Activated naive CD8-positive, alpha-beta T cell (primary cell): Measurements from ENCODE around the gene GAB1.

ENCODE experiments used
- H3K27ac Mint-ChIP-seq: one replicate; pipeline ENCODE4 v1.8.0; 2021; ENCODE audit warnings: mixed read lengths
- H3K27me3 Mint-ChIP-seq: one replicate; pipeline ENCODE4 v1.8.0; 2021; ENCODE audit warnings: mixed read lengths
- H3K36me3 Mint-ChIP-seq: one replicate; pipeline ENCODE4 v1.8.0; 2021; ENCODE audit warnings: mixed read lengths
- H3K4me1 Mint-ChIP-seq: one replicate; pipeline ENCODE4 v1.8.0; 2021; ENCODE audit warnings: low read depth, mixed read lengths
- H3K4me3 Mint-ChIP-seq: one replicate; pipeline ENCODE4 v1.8.0; 2021; ENCODE audit warnings: mild to moderate bottlenecking, mixed read lengths
- H3K9me3 Mint-ChIP-seq: one replicate; pipeline ENCODE4 v1.8.0; 2021; ENCODE audit warnings: low read depth, mixed read lengths

Gene GAB1

DNA sequence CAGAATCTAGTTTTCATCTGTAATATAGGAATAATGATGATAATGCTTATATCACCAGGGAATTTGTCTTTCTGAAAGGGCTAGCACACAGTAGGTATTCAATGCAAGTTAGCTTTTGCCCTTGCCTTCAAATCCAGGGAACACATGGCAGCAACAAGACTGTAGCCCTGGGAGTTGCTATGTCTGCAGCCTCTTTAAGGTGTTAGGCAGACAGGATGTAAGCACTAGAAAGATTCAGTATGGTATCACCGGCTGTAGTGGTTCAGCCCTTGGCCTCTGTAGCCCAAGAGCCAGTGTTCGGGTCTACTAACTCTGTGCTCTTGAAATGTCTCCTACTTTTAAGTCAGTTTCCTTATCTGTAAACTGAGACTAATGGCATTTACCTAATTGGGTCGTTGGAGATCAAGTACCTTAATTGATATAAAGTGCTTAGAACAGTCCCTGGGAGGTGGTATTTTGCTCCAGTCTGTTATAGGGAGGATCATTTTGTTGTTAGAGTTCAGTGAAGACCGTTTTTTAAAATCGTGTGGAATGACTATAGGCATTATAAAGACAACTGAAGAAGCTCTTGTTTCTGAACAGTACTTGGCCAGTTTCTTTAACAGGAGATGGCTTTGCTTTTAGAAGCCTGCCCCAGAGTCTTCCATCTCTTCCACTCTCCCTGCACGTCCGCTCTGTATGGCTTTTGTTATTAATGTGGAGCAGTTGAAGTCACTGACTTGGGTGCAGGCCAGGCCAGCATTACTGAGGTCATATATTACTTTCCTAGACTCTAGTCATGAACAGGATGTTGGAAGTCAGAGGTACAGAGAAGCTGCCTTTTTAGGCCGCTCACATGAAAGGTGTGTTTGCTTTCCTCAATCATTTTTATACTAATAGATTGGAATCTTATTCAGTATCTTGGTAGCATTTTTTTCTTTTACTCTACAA lies 44.8 kb downstream of the GAB1 start:
- no peak overlapping the region for H3K4me3 Mint-ChIP-seq
- no peaks in the 10 kb centered on the region for H3K36me3 Mint-ChIP-seq
- no peak overlapping the region for H3K27ac Mint-ChIP-seq
- H3K27me3 Mint-ChIP-seq, result no peaks in the 10 kb centered on the region
- H3K9me3 Mint-ChIP-seq, result no peaks in the 10 kb centered on the region
- no peaks in the 10 kb centered on the region for H3K4me1 Mint-ChIP-seq

DNA sequence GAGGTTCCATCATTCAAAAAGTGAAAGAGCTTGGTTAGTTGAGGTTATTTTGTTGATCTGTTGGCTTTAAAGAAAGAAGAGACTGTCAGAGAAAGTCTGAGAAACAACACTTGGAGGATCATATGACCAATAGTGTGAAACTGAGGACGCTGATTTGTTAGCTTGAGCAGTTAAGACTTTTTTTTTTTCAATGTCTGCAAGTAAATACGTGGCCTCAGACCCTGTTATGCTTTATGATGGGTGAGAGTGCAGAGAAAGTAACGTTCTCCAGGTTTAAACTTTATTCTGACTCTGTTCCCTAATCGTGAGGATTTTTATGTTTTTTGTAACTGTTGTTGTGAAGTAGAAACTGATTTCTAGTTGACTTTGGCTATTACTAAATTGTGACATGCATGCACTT lies 45.9 kb downstream of the GAB1 start:
- no peak overlapping the region for H3K27ac Mint-ChIP-seq
- H3K4me3 Mint-ChIP-seq, result no peak overlapping the region
- H3K9me3 Mint-ChIP-seq, result no peaks in the 10 kb centered on the region
- H3K36me3 Mint-ChIP-seq, result no peaks in the 10 kb centered on the region
- H3K4me1 Mint-ChIP-seq, result no peaks in the 10 kb centered on the region
- H3K27me3 Mint-ChIP-seq, result peaks cover under 1% of the 10 kb centered on the region

DNA sequence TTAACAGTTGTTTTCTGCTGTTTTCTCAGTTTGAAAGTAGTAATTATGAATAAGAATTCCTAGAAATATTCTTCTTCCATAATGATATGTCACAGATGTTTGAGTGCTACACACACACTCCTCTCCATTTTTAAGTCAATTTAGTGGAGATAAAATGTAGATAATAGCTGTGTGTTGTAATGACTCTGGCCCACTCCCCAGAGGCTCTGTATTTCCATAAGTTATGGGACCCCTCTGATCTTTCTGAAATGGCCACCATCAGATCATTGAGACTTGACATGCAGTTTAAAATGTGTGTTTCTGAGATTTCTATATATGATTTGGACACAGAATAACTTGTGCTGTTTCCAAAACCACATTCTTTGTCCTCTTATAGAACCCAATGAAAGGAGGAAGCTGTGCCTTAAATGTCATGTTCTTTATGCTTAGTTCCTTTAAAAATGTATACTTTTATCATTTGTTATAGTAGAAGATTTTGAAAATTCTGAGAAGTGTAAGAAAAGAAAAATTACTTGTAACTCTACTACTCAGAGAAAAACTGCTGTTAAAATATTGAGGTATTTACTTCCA lies 46.4 kb downstream of the GAB1 start:
- Mint-ChIP-seq H3K4me3 (no peak overlapping the region), H3K27me3 (peaks cover 2% of the 10 kb centered on the region), H3K27ac (no peak overlapping the region), H3K36me3 (no peaks in the 10 kb centered on the region), H3K9me3 (no peaks in the 10 kb centered on the region), H3K4me1 (no peaks in the 10 kb centered on the region)

DNA sequence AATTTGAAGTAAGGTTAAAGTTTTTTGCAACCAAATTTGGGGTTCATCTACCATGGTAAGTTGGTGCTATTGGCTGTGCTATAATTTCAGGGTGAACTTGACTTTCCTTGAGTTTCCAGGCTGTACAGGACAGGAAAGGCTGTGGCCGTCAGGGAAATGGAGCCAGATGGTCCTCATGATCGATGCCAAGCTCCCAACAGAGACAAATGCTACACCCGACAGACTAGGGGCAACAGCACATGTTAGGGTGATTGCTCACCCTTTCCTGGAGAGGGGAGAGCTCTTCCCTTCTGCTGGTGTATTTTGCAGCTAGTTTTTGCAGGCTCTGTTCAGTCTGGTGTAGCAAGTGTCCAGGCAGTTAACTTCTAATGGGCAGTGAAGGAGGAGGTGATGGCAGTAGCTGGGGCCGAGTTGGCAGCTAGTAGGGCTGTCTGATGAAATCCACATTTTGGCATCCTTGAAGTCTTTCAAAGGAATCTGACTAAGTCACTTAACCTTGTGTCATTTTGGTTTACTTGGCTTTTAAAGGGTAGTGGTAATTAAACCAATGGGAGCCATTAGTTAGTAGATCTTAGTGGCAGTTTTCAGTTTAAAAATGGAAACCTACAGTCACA lies 47.8 kb downstream of the GAB1 start:
- H3K4me3 Mint-ChIP-seq, result no peak overlapping the region
- no peaks in the 10 kb centered on the region for H3K9me3 Mint-ChIP-seq
- H3K36me3 Mint-ChIP-seq, result no peaks in the 10 kb centered on the region
- peaks cover 6% of the 10 kb centered on the region for H3K27me3 Mint-ChIP-seq
- no peaks in the 10 kb centered on the region for H3K4me1 Mint-ChIP-seq
- no peak overlapping the region for H3K27ac Mint-ChIP-seq

DNA sequence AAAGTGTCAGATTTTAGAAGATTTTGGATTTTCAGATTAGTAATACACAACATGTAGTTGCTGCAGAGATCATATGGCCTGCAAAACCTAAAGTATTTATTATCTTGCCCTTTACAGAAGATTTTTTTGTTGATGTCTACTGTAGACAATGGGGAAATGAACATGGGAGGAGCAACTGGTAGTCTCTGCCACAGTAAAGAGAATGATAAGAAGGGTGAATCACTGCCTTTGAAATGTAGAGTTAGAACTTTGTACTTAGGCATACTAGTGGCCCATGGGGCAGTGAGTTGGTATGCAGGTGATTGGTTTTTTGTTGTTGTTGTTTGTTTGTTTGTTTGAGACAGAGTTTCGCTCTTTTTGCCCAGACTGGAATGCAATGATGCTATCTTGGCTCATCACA lies 50.1 kb downstream of the GAB1 start:
- no peaks in the 10 kb centered on the region for H3K9me3 Mint-ChIP-seq
- no peak overlapping the region for H3K4me3 Mint-ChIP-seq
- H3K27ac Mint-ChIP-seq, result no peak overlapping the region
- no peaks in the 10 kb centered on the region for H3K4me1 Mint-ChIP-seq
- H3K27me3 Mint-ChIP-seq, result peaks cover 6% of the 10 kb centered on the region
- H3K36me3 Mint-ChIP-seq, result no peaks in the 10 kb centered on the region

DNA sequence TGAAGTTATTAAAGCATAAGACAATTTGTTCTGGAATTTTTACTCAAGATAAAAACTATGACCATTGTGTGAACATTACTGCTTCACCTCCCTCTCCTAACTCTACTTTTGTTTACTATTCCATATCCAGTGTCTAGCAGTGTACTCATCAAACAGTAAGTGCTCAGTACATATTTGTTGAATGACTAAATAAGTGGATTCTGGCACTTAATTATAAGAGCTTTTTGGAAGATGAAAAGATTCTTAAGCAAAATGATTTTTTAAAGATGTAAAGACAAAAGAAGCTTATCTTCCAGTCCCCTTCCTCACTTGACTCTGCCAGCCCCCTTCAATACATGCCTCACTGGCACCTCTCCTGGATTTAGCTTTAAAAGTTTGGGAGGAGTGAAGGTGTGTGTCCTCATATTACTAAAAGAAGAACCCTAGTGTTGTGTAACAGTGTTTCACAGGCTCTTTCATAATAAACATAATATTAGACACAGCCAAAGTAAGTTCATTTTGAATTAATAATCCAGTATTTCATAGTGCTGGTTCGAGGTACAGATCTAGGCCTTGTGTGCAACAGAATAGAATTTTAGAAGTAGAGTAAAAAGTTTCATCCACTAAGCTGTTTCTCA lies 53.0 kb downstream of the GAB1 start:
- H3K4me1 Mint-ChIP-seq, result no peaks in the 10 kb centered on the region
- no peaks in the 10 kb centered on the region for H3K36me3 Mint-ChIP-seq
- H3K4me3 Mint-ChIP-seq, result no peak overlapping the region
- H3K27me3 Mint-ChIP-seq, result peaks cover 6% of the 10 kb centered on the region
- H3K27ac Mint-ChIP-seq, result no peak overlapping the region
- H3K9me3 Mint-ChIP-seq, result no peaks in the 10 kb centered on the region

DNA sequence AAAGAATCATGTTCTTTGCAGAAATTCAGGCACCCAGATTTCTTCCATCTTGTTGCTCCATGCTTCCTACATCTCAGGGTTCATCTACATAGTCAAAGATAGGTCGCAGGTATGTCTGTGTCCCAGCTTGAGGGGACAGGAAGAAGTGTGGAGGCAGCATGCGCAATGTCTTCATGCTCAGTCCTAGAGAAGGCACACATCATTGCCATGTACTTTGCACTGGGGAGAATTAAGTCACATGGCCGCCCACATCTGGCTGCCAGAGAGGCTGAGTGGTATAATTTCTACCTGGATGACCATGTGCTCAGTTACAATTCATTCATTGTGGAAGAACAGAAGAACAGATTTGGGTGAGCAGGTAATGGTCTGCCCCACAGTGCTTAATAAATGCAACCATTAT lies 54.1 kb downstream of the GAB1 start:
- Mint-ChIP-seq H3K27ac (no peak overlapping the region), H3K36me3 (no peaks in the 10 kb centered on the region), H3K9me3 (no peaks in the 10 kb centered on the region), H3K4me1 (no peaks in the 10 kb centered on the region), H3K27me3 (peaks cover 6% of the 10 kb centered on the region), H3K4me3 (no peak overlapping the region)

DNA sequence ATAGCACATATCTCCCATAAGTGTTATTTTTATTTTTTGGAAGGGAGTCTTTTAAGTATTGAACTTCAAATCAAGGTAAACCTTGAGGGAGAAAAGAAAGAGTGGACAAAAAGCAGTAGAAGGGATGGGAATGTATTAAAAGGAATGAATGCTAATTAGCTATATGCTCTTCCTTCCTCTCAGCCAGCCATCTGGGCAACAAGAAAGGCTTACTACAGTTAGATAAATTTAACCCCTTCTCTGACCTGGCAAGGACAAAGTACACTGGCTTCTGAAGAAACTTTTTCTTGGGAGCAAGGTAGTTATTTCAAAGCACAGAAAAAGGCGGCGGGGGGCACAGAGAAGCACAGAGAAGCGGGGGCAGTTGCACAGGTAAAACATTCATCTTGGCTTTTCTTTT lies 54.6 kb downstream of the GAB1 start:
- H3K4me3 Mint-ChIP-seq, result no peak overlapping the region
- peaks cover 6% of the 10 kb centered on the region for H3K27me3 Mint-ChIP-seq
- H3K36me3 Mint-ChIP-seq, result no peaks in the 10 kb centered on the region
- no peak overlapping the region for H3K27ac Mint-ChIP-seq
- no peaks in the 10 kb centered on the region for H3K9me3 Mint-ChIP-seq
- H3K4me1 Mint-ChIP-seq, result no peaks in the 10 kb centered on the region

DNA sequence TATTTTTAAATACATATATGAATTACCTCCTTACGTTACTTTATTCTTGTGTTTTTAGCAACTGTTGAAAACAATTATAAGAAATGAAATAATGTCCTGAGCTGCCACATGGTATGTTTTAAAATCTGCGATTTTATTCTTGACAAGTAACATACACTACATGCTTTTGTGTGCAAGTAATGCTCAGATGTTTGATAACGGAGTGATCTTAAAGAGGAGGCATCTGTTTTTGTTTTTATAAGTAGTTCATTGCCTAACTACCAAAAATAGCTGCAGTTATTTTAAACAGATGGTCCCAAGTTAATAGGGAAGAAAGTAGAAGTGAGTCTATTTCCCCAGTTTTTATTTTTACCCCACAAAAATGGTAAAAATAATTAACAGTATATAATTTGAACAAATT lies 55.2 kb downstream of the GAB1 start:
- Mint-ChIP-seq H3K27me3 (peaks cover 6% of the 10 kb centered on the region), H3K4me3 (no peak overlapping the region), H3K36me3 (no peaks in the 10 kb centered on the region), H3K9me3 (no peaks in the 10 kb centered on the region), H3K27ac (no peak overlapping the region), H3K4me1 (no peaks in the 10 kb centered on the region)

DNA sequence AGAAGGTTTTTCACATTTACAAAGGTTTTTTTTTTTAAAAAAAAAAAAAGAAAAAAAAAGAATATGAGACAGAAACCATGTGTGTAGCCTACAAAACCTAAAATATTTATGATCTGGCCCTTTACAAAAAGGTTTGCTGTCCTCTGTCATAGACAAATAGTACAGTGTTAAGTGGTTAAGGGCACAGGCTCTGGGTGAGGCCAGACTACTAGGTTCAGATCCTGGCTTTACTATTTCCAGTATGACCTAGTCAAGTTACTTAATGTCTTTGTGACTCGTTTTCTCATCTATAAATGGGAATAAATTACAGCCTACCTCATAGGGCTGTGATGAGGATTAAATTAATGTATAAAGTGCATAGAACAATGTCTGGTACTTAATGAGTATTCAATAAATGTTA lies 56.5 kb downstream of the GAB1 start:
- H3K36me3 Mint-ChIP-seq, result no peaks in the 10 kb centered on the region

DNA sequence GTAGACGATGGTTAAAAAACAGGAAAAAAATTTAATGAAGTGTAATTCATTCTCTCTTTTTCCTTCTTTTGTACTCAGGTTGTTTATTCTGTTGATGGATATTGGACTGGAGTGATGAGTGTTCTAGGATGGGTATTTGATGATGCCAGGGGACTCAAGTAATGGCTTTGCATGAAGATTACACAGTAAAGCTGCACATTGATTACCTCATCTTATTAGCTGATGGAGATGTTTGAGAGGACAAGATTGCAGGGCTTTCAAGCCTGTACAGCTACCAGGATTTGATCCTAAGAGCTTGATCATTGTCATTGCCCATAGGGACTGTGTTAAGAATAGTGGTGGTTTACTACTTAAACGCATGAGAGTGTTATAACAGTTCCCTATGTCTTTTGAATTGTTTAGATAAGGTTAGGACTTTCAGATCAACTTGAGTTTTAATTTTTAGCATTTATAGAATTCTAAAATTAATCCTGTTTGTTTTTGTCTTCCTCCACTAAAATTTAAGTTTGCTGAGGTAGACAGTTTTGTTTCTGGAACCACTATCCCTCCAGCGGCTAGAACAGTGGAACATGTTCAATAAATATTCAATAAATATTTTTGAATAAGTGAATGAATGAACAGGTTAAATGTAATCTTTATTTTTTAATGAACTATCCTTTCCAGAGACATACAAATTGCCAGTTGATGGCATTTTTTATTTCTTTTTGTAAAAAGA lies 58.2 kb downstream of the GAB1 start:
- Mint-ChIP-seq H3K4me1 (peaks cover 1% of the 10 kb centered on the region), H3K4me3 (no peak overlapping the region), H3K36me3 (no peaks in the 10 kb centered on the region), H3K27me3 (peaks cover 2% of the 10 kb centered on the region), H3K9me3 (no peaks in the 10 kb centered on the region), H3K27ac (no peak overlapping the region)

More for the DNA sequence above, 56.5 kb downstream of the GAB1 start:
- no peak overlapping the region for H3K4me3 Mint-ChIP-seq
- no peak overlapping the region for H3K27ac Mint-ChIP-seq
- H3K4me1 Mint-ChIP-seq, result no peaks in the 10 kb centered on the region
- no peaks in the 10 kb centered on the region for H3K9me3 Mint-ChIP-seq
- H3K27me3 Mint-ChIP-seq, result peaks cover 3% of the 10 kb centered on the region

DNA sequence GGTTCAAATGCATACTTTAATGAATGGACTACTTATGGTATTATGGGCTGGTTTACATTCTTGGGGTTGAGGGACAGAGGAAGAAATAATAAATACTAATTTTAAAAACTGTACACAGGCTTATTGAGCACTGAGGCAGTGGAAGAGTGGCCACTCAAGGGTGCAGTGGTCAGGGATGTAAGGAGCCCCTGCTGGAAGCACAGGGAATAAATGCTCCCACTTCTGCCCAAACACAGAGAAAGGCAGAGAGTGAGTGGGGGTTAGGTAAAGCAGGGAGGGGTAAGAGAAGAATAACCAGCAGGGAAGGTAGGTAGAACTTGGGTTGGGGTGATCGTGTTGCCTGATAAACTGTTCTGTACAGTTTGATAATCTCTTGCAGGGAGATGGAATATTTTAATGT lies 60.0 kb downstream of the GAB1 start:
- Mint-ChIP-seq H3K9me3 (no peaks in the 10 kb centered on the region), H3K27ac (no peak overlapping the region), H3K4me3 (no peak overlapping the region), H3K36me3 (no peaks in the 10 kb centered on the region), H3K27me3 (peaks cover 2% of the 10 kb centered on the region), H3K4me1 (peaks cover 1% of the 10 kb centered on the region)

DNA sequence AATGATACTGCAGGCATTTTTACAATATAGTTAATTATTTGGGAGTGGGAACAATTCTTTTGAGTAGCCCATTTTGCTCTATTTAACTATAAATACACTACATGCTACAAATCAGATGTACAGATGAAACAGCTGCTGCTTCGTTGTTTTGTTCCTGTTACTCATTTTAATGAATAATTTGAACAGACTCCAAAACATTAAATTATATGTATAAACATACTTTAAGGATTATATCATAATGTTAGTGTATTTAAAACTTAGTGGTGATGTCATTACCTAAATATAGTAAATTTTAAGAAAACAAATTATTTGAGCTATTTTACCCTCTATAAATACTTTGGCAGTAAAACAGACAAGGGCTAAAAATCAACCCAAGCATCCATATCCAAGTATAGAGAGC lies 60.7 kb downstream of the GAB1 start:
- Mint-ChIP-seq H3K27ac (no peak overlapping the region), H3K4me3 (no peak overlapping the region), H3K9me3 (no peaks in the 10 kb centered on the region), H3K4me1 (peaks cover 1% of the 10 kb centered on the region), H3K36me3 (no peaks in the 10 kb centered on the region), H3K27me3 (peaks cover 2% of the 10 kb centered on the region)

DNA sequence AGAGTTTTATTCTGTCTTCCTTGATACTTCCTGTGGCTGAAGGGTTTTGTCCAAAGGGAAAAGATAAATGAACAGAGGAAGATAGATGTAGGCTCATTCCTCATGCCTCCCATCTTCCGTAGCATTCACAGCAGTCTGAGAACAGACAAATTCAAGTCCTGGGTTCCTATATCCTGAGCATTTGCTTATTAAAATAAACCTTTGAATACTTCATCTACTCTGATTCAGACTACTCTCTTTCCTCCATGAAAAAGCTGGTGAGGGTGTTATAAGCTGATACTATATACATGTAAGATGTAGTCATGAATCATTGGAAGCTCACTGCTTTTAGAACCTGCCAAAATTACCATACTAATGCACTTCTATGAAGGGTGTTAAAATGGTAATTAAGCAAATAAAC lies 61.2 kb downstream of the GAB1 start:
- Mint-ChIP-seq H3K27me3 (peaks cover 2% of the 10 kb centered on the region), H3K36me3 (no peaks in the 10 kb centered on the region), H3K27ac (no peak overlapping the region), H3K4me3 (no peak overlapping the region), H3K9me3 (no peaks in the 10 kb centered on the region), H3K4me1 (peaks cover 1% of the 10 kb centered on the region)
